ENCODE results near the gene ZRANB1. TPM values are rescaled to one million over a fixed set of nuclear protein-coding genes. Genes with fewer than 3 reads are reported as not detected.

ZRANB1 gene
- polyA plus RNA-seq, 1 of the 3 experiments (the other 2 are of a cell fraction) = 6.2 TPM

DNA sequence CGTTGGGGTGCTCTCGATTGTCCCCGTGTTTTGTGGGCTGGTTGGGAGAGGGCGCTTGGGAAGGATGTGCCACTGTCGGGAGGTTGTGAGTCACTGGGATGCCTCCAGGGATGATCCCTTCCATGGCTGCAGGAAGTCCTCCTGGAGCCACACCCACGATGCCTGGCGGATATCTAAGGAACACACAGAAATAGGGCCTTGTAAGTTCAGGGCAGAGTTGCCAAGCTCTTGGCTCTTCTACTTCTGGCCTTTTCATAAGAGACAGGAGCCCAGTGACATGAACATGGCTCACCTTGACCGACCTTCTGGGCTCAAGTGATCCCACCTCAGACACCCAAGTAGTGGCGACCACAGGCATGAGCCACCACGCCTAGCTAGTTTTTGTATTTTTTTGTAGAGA, 47.6 kb downstream of the ZRANB1 start:
- POLR2A ChIA-PET = no interaction called here
- TF ChIP-seq EZH2phosphoT487 (IDR thresholded peaks at IDR 0.05; ENCODE audit: borderline replicate concordance, low read depth) (no peak), TEAD4 (IDR thresholded peaks at IDR 0.05; ENCODE audit: borderline replicate concordance, insufficient read depth) (no peak), CTCF (IDR thresholded peaks at IDR 0.05) (no peak), IRF3 (IDR thresholded peaks at IDR 0.05; ENCODE audit: low read depth, low read length) (no peak), MEF2A (IDR thresholded peaks at IDR 0.05; ENCODE audit: borderline replicate concordance, low read depth) (no peak), JUND (IDR thresholded peaks at IDR 0.05) (no peak), SIN3A (IDR thresholded peaks at IDR 0.05; ENCODE audit: borderline replicate concordance, low read depth, low read length) (no peak), USF2 (IDR thresholded peaks at IDR 0.05; ENCODE audit: borderline replicate concordance, low read depth, low read length) (no peak), EP300 (IDR thresholded peaks at IDR 0.05; ENCODE audit: borderline replicate concordance in 1 of 2, low read depth in 1 of 2, low read length in 1 of 2) (no peak), YY1 (IDR thresholded peaks at IDR 0.05; ENCODE audit: low read depth) (no peak), TCF12 (IDR thresholded peaks at IDR 0.05) (no peak), GATA2 (CRISPR knock-in tag; IDR thresholded peaks at IDR 0.05) (no peak), NFIC (IDR thresholded peaks at IDR 0.05; ENCODE audit: borderline replicate concordance) (no peak), GABPA (IDR thresholded peaks at IDR 0.05; ENCODE audit: low read depth) (no peak), RCOR1 (IDR thresholded peaks at IDR 0.05; ENCODE audit: low read length) (no peak), MAX (IDR thresholded peaks at IDR 0.05; ENCODE audit: low read depth) (no peak), NRF1 (IDR thresholded peaks at IDR 0.05; ENCODE audit: low read depth, low read length) (no peak), SMC3 (IDR thresholded peaks at IDR 0.05; ENCODE audit: low read depth, low read length) (no peak), ZBTB33 (IDR thresholded peaks at IDR 0.05; ENCODE audit: borderline replicate concordance, low read depth) (no peak)
- TF ChIP-seq, protein P1, sequence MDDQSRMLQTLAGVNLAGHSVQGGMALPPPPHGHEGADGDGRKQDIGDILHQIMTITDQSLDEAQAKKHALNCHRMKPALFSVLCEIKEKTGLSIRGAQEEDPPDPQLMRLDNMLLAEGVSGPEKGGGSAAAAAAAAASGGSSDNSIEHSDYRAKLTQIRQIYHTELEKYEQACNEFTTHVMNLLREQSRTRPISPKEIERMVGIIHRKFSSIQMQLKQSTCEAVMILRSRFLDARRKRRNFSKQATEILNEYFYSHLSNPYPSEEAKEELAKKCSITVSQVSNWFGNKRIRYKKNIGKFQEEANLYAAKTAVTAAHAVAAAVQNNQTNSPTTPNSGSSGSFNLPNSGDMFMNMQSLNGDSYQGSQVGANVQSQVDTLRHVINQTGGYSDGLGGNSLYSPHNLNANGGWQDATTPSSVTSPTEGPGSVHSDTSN (IDR thresholded peaks at IDR 0.05) = no peak
- Histone ChIP-seq H3K4me2 (no peak overlapping the region), H3K9me2 (no peaks in the 10 kb centered on the region), H3K27ac (ENCODE audit: low read depth in 2 of 2, low read length in 1 of 2) (no peak overlapping the region), H3K36me3 (replicated peaks in 1 of 2; ENCODE audit: control insufficient read depth in 1 of 2, insufficient read depth in 2 of 2, low read length in 1 of 2) (peaks cover 66 to 85% of the 10 kb centered on the region in 2 experiments), H2AFZ (ENCODE audit: low read depth) (no peak overlapping the region), H3F3A (replicated peaks; ENCODE audit: insufficient read depth) (peaks cover 39% of the 10 kb centered on the region), H3K4me1 (ENCODE audit: control insufficient read depth in 1 of 2, insufficient read depth in 2 of 2, low read depth in 1 of 2, low read length in 1 of 2) (no peaks in the 10 kb centered on the region; a peak in 1 of 4 replicates), H3K9me3 (no peaks in the 10 kb centered on the region), H3K4me3 (ENCODE audit: low read depth in 2 of 2, low read length in 1 of 2) (no peak overlapping the region), H3K79me2 (ENCODE audit: insufficient read depth) (peaks cover 12% of the 10 kb centered on the region; the same call in 1 of the 2 replicates), H4K20me1 (ENCODE audit: insufficient read depth) (peaks cover 8% of the 10 kb centered on the region; the same call in 1 of the 2 replicates), H3K9ac (no peak overlapping the region), H3K27me3 (ENCODE audit: insufficient read depth) (no peaks in the 10 kb centered on the region)
- no peak for DNase-seq
- 91% methylated on average over 10 of the region's 10 CpGs for WGBS (ENCODE audit: low lambda C conversion rate)
- CTCF ChIA-PET = interaction anchor here (7.4 kb wide), 1 partner anchor 72 kb away, joined by 88 read pairs; no protein-coding TSS in a partner anchor

All from SK-N-SH (cell line).